Activated naive CD4-positive, alpha-beta T cell treated with anti-CD3 and anti-CD28 coated beads, Interleukin-2, amount 50 U/mL, for 16 hours (primary cell): Measurements from ENCODE around the gene CCNH.

Experiments
- DNase-seq: peaks from one replicate; pipeline ENCODE4 v3.0.0-alpha.2; 2020

CCNH gene

GRCh38 chr5:87354496-87354895, 58.2 kb downstream of the CCNH start:
- no peak for DNase-seq

- DNase-seq, result no peak
Measured at GRCh38 chr5:87347841-87348240, 64.9 kb downstream of the CCNH start.

GRCh38 chr5:87347272-87347671, 65.5 kb downstream of the CCNH start:
- DNase-seq, result no peak
